ENCODE results near the gene ATP1A3. TPM values are rescaled to one million over a fixed set of nuclear protein-coding genes. Genes with fewer than 3 reads are reported as not detected.

ATP1A3 gene
- total RNA-seq, 2 donors from 2014 or later = 0.69 to 1.0 TPM

- Histone ChIP-seq H3K9ac (ENCODE audit: extremely low read depth, low read length, poor library complexity, severe bottlenecking) (no peak overlapping the region), H3K36me3 (ENCODE audit: control insufficient read depth, insufficient read depth, low read length) (peaks cover 5% of the 10 kb centered on the region), H3K27ac (ENCODE audit: low read depth, low read length) (no peak overlapping the region), H3K4me1 (ENCODE audit: control insufficient read depth, insufficient read depth, low read length) (no peaks in the 10 kb centered on the region), H3K4me3 (ENCODE audit: low read length) (no peak overlapping the region), H3K27me3 (ENCODE audit: control insufficient read depth, insufficient read depth, low read length, poor library complexity, severe bottlenecking) (no peaks in the 10 kb centered on the region), H3K9me3 (ENCODE audit: control insufficient read depth, low read length) (no peaks in the 10 kb centered on the region)
- Mint-ChIP-seq H3K4me1 (peaks cover 12% of the 10 kb centered on the region), H3K4me3 (no peak overlapping the region), H3K27ac (no peak overlapping the region), H3K27me3 (ENCODE audit: insufficient read depth) (peaks cover under 1% of the 10 kb centered on the region), H3K9me3 (no peaks in the 10 kb centered on the region), H3K36me3 (ENCODE audit: low read depth) (peaks cover 16% of the 10 kb centered on the region)
- TF ChIP-seq, protein P1, sequence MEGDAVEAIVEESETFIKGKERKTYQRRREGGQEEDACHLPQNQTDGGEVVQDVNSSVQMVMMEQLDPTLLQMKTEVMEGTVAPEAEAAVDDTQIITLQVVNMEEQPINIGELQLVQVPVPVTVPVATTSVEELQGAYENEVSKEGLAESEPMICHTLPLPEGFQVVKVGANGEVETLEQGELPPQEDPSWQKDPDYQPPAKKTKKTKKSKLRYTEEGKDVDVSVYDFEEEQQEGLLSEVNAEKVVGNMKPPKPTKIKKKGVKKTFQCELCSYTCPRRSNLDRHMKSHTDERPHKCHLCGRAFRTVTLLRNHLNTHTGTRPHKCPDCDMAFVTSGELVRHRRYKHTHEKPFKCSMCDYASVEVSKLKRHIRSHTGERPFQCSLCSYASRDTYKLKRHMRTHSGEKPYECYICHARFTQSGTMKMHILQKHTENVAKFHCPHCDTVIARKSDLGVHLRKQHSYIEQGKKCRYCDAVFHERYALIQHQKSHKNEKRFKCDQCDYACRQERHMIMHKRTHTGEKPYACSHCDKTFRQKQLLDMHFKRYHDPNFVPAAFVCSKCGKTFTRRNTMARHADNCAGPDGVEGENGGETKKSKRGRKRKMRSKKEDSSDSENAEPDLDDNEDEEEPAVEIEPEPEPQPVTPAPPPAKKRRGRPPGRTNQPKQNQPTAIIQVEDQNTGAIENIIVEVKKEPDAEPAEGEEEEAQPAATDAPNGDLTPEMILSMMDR (conservative IDR thresholded peaks at IDR 0.05) = no peak
- 81 to 90% methylated on average over 3 to 7 of the region's 7 CpGs for WGBS, 2 experiments (ENCODE audit: insufficient coverage in 1 of 2, insufficient read length in 1 of 2)
- DNase-seq = no peak
These were observed 38.5 kb downstream of the ATP1A3 start for GRCh38 chr19:41955521-41955920.

- H3K4me3 ChIP-seq (ENCODE audit: low read length) = no peak overlapping the region
These were observed 42.3 kb downstream of the ATP1A3 start for GRCh38 chr19:41951686-41952172.

DNA sequence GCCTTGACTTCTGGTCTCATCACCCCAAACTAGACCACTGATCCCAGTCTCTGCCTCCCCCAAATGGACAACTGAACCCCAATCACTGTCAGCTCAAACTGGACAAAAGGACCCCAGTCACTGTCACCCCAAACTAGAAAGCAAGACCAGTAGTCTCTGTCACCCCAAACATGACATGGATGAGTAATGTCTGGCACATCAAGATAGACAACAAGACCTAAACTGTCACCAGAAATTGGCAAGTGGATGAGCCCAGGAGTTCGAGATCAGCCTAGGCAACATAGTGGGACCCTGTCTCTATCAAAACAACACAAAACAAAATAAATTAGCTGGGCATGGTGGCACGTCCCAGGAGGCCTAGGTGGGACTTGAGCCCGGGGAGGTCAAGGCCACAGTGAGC is 46.9 kb downstream of the ATP1A3 start:
- no peak overlapping the region for H3K4me3 Mint-ChIP-seq
- no peak overlapping the region for H3K27ac Mint-ChIP-seq
- H3K27me3 Mint-ChIP-seq (ENCODE audit: insufficient read depth) = peaks cover 42% of the 10 kb centered on the region

More at GRCh38 chr19:41951686-41952172, 42.3 kb downstream of the ATP1A3 start:
- Mint-ChIP-seq H3K4me3 (no peak overlapping the region), H3K36me3 (ENCODE audit: low read depth) (peaks cover 11% of the 10 kb centered on the region), H3K27ac (no peak overlapping the region), H3K27me3 (ENCODE audit: insufficient read depth) (peaks cover 15% of the 10 kb centered on the region), H3K9me3 (no peaks in the 10 kb centered on the region), H3K4me1 (peaks cover 2% of the 10 kb centered on the region)
- Histone ChIP-seq H3K9me3 (ENCODE audit: control insufficient read depth, low read length) (no peaks in the 10 kb centered on the region), H3K9ac (ENCODE audit: extremely low read depth, low read length, poor library complexity, severe bottlenecking) (no peak overlapping the region), H3K4me1 (ENCODE audit: control insufficient read depth, insufficient read depth, low read length) (no peaks in the 10 kb centered on the region), H3K27ac (ENCODE audit: low read depth, low read length) (no peak overlapping the region), H3K27me3 (ENCODE audit: control insufficient read depth, insufficient read depth, low read length, poor library complexity, severe bottlenecking) (no peaks in the 10 kb centered on the region), H3K36me3 (ENCODE audit: control insufficient read depth, insufficient read depth, low read length) (no peaks in the 10 kb centered on the region)
- peak; percentile 97 for DNase-seq
- TF ChIP-seq, protein P1 (conservative IDR thresholded peaks at IDR 0.05) = peak; percentile 99
- WGBS, 2 experiments (ENCODE audit: insufficient coverage in 1 of 2, insufficient read length in 1 of 2) = 0 to 5% methylated on average over 4 to 6 of the region's 12 CpGs

More for the DNA sequence above, 46.9 kb downstream of the ATP1A3 start:
- WGBS, 2 experiments (ENCODE audit: insufficient coverage in 1 of 2, insufficient read length in 1 of 2) = 90 to 93% methylated on average over 3 of the region's 3 CpGs
- Histone ChIP-seq H3K9ac (ENCODE audit: extremely low read depth, low read length, poor library complexity, severe bottlenecking) (no peak overlapping the region), H3K27ac (ENCODE audit: low read depth, low read length) (no peak overlapping the region), H3K4me1 (ENCODE audit: control insufficient read depth, insufficient read depth, low read length) (no peaks in the 10 kb centered on the region), H3K36me3 (ENCODE audit: control insufficient read depth, insufficient read depth, low read length) (no peaks in the 10 kb centered on the region), H3K4me3 (ENCODE audit: low read length) (no peak overlapping the region), H3K27me3 (ENCODE audit: control insufficient read depth, insufficient read depth, low read length, poor library complexity, severe bottlenecking) (peaks cover 5% of the 10 kb centered on the region), H3K9me3 (ENCODE audit: control insufficient read depth, low read length) (no peaks in the 10 kb centered on the region)
- Mint-ChIP-seq H3K4me1 (peaks cover 2% of the 10 kb centered on the region), H3K36me3 (ENCODE audit: low read depth) (no peaks in the 10 kb centered on the region), H3K9me3 (peaks cover 4% of the 10 kb centered on the region)
- no peak for DNase-seq
- TF ChIP-seq, protein P1 (conservative IDR thresholded peaks at IDR 0.05) = no peak
